Effector memory CD4-positive, alpha-beta T cell (primary cell): ENCODE results near the gene FOXP1.

ENCODE experiments used
- DNase-seq, 3 donors: peaks; one replicate each; pipeline ENCODE4 v3.0.0-alpha.2; 2020
- H3K27ac ChIP-seq: 2 replicates; pipeline ENCODE4 v1.7.0; 2013; ENCODE audit warnings: mild to moderate bottlenecking, low read length, moderate library complexity; ENCODE audit not compliant: insufficient read depth, poor library complexity, severe bottlenecking
- H3K27me3 ChIP-seq: replicated peaks from 2 replicates; pipeline ENCODE4 v1.7.0; 2013; ENCODE audit warnings: mild to moderate bottlenecking, low read length; ENCODE audit not compliant: insufficient read depth, control insufficient read depth, poor library complexity, severe bottlenecking
- H3K36me3 ChIP-seq: 2 replicates; pipeline ENCODE4 v1.7.0; 2013; ENCODE audit warnings: mild to moderate bottlenecking, low read length, moderate library complexity; ENCODE audit not compliant: control insufficient read depth, insufficient read depth
- H3K4me1 ChIP-seq: 2 replicates; pipeline ENCODE4 v1.7.0; 2013; ENCODE audit warnings: low read length, mild to moderate bottlenecking; ENCODE audit not compliant: control insufficient read depth, insufficient read depth, poor library complexity, severe bottlenecking
- H3K4me3 ChIP-seq: 2 replicates; pipeline ENCODE4 v1.7.0; 2013; ENCODE audit warnings: low read length, low read depth, mild to moderate bottlenecking; ENCODE audit not compliant: insufficient read depth, poor library complexity, severe bottlenecking
- H3K9me3 ChIP-seq: 2 replicates; pipeline ENCODE4 v1.7.0; 2013; ENCODE audit warnings: mild to moderate bottlenecking, low read length, moderate library complexity; ENCODE audit not compliant: control insufficient read depth

Gene FOXP1

DNA sequence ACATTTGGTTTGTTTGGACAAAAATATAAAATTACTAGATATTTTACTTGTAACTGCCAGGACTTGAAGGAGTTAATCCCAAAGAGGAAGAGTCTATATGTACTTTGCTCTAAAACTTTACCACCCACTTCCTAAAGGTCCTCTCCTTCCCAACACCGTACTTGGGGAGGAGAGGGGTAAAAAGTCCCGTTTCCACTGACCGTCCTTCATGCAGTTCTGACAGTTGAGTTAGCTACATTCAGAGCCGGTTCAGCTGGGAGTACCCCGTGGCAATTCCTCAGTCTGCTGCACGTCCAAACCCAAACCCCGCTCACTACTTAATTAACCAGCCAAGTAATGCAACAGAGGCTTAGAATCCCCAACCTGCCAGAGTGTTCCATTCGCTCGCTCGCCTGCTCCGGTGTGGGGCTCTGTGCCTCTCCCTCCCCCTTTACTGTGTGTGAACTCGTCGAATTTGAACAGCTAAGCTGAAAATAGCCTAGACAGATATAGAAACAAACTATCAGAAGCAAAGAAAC lies 519.7 kb downstream of the FOXP1 start:
- no peak for DNase-seq

DNA sequence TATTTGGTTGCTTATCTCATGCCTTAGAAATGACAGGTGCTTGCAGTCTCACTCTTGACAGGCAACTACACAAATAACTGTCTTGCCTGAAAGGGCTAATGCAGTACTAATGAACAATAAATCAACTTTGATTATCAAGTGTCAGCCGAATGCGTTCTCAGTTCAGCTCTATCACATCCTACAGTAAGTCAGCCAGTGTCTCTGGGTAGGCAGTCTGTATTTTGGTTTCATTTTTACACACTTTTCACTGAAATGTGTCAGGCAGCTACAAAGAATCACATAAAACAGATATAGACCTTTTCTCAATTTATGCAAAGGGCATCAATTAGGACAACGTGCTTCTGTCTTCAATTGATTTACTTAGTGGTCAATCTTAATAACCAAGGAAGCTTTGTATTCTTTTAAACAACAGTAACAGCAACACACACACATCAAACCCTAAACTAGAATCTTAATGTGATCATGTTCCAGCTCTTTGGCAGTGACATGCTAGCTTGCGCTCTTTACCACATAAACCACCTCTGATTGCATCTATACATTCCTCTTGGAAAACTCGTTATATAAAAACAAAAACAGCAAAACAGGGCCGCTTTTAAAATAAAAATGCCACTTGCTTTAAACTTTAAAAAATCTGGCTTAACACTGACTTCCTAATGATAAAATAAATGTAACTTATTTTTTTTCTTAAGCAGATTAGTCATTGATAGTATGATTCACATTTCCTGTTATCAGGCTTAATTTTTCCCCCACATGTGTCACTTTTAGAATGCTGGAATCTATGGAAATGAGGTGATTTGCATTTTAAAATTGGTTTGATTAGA lies 520.4 kb downstream of the FOXP1 start:
- no peaks in the 10 kb centered on the region for H3K27me3 ChIP-seq
- no peak for DNase-seq
- H3K4me3 ChIP-seq = peak overlapping the region; percentile 72
- no peaks in the 10 kb centered on the region for H3K9me3 ChIP-seq
- H3K36me3 ChIP-seq = no peaks in the 10 kb centered on the region
- H3K27ac ChIP-seq = peak overlapping the region; percentile 96
- H3K4me1 ChIP-seq = peaks cover 53% of the 10 kb centered on the region

More for the DNA sequence above, 519.7 kb downstream of the FOXP1 start:
- Histone ChIP-seq H3K4me3 (peak overlapping the region; percentile 72), H3K27ac (peak overlapping the region; percentile 96), H3K27me3 (no peaks in the 10 kb centered on the region), H3K9me3 (no peaks in the 10 kb centered on the region), H3K36me3 (no peaks in the 10 kb centered on the region), H3K4me1 (peaks cover 51% of the 10 kb centered on the region)

DNA sequence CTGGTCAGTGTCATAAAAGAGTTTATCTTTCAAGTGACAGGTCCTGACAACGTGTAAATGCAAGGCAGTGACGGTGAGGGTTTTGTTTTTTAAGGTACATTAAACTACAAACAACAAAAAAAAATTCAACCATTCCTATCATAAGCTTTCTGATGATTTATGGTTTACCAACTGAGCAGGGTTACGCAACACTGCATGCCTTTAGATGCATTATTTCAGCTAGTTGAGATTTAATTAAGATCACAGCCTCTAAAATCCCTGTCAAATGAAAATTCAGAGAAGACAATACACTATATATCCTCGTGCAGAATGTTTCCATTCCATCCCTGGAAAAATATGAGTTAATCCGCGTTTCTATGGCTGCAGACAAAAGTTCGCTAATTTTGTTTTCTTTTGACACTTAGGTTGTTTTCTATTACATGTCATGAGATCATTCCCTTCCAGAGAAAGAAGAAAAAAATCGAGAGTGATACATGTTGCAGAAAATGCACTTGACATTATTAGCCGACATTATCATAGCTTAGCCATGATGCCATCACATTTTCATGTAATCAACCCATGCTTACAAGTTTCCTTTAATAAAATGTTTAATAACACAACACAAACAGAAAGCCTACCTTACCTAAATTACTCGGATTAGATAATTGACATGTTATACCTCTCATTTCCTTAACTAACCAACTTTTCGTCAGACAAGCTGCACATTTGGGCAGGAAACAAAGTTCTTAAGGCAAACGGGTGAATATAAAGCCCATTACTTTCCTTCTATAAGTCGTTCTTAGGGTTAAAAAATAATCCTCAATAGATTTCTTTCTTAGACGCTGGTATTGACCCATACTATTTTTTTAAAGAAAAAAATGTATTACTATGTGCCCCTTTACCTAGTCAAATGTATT lies 521.2 kb downstream of the FOXP1 start:
- H3K27me3 ChIP-seq = no peaks in the 10 kb centered on the region
- no peaks in the 10 kb centered on the region for H3K36me3 ChIP-seq
- H3K4me3 ChIP-seq = peak overlapping the region; percentile 72
- H3K4me1 ChIP-seq = peaks cover 58% of the 10 kb centered on the region
- no peak for DNase-seq
- H3K27ac ChIP-seq = peak overlapping the region; percentile 96
- H3K9me3 ChIP-seq = no peaks in the 10 kb centered on the region

DNA sequence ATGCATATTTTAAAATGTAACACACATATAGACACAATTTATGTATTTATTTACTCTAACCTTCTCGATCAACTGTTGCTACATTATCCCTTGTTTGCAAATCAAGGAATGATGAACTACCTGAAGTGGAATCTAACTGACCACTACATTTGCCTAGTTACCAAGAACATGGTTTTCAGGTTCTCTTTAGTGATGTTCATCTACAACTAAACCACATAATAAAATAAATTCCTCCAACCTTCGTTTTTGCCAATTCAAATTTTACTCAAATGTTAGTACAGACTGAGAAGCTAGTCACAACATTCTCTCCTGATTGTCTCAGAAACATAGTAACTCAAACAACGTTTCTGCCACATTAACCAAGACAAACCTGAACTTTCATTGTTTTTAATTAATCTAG lies 521.9 kb downstream of the FOXP1 start:
- Histone ChIP-seq H3K9me3 (no peaks in the 10 kb centered on the region), H3K4me3 (peak overlapping the region; percentile 72), H3K27ac (peak overlapping the region; percentile 96), H3K4me1 (peaks cover 58% of the 10 kb centered on the region), H3K36me3 (no peaks in the 10 kb centered on the region), H3K27me3 (no peaks in the 10 kb centered on the region)
- no peak for DNase-seq

DNA sequence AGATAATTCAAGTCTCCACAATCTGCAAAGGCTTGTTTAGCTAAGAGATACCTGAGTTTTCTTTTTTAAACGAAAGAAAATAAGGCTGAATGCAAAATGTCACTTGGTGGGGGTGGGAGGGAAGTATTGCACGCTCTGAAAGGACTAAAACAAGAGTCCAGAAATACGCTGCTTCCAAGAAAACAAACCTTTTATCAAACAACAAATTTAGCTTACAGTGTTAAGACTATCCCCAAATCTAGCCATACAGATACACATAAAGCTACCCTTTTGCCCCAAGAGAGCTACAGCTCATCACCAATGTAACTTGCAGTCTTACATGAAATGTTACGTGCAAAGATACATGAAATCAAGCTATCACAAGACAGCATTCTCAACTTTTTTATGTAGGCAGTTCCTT lies 522.5 kb downstream of the FOXP1 start:
- peaks cover 58% of the 10 kb centered on the region for H3K4me1 ChIP-seq
- H3K9me3 ChIP-seq = no peaks in the 10 kb centered on the region
- no peaks in the 10 kb centered on the region for H3K36me3 ChIP-seq
- peak overlapping the region; percentile 72 for H3K4me3 ChIP-seq
- peak overlapping the region; percentile 96 for H3K27ac ChIP-seq
- H3K27me3 ChIP-seq = no peaks in the 10 kb centered on the region
- DNase-seq = no peak

DNA sequence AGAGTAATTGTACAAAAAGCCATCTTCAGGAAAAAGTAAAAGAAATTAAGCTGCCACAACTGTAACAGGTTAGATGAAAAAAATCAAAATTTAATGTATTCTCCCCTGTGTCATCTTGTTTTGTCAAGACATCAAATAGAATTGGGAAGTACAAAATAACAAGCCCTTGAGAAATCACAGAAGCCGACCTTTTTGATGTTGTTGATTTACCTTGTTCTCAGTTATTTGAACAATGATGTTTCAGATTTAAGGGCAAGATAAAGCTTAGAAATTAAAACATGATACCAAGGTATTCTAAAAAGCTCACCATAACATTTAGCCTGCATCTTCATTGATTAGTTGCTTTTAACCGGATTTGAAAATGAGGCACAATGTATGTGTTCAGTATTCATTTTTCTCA lies 523.0 kb downstream of the FOXP1 start:
- Histone ChIP-seq H3K4me1 (peaks cover 56% of the 10 kb centered on the region), H3K36me3 (no peaks in the 10 kb centered on the region), H3K27me3 (no peaks in the 10 kb centered on the region), H3K9me3 (no peaks in the 10 kb centered on the region), H3K27ac (peak overlapping the region; percentile 96), H3K4me3 (peak overlapping the region; percentile 72)
- no peak for DNase-seq

DNA sequence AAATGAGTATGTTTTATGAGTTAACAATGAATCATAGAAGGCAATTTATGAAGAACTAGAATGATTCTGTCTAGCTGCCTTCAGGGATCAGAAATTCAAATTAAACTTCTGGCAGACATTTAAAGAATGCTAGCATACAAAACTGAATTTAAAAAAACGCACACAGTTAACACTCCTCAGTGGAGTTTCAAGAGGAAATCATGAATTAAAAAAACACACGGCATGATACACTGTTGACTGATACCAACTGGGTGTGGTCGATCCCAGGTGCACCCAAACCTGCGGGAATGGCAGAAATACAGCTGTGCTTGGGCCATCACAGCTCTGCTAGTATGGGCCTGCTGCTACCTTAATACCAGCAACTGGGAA lies 526.0 kb downstream of the FOXP1 start:
- peaks cover under 1% of the 10 kb centered on the region for H3K36me3 ChIP-seq
- no peaks in the 10 kb centered on the region for H3K9me3 ChIP-seq
- H3K27ac ChIP-seq = peak overlapping the region; percentile 54
- DNase-seq = no peak
- peaks cover 65% of the 10 kb centered on the region for H3K4me1 ChIP-seq
- H3K27me3 ChIP-seq = no peaks in the 10 kb centered on the region
- H3K4me3 ChIP-seq = peak overlapping the region; percentile 5

DNA sequence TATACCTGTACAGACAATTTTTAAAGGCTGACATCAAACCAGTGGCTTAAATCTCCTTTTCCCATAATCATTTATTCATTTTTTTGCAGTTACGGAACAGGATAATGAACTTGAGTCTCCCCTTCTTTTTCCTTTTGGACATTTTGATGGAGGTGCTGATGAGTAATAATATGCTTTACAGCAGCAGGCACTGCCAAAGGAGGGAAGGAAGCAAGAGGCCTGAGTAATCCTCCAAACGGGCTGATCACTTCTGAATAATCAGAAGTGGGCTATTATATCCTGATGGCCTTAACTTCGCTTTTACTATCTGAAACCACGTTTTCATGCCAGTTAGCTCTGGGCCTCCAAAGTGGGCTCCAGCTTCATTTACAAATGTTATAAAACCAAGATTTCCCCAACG lies 527.2 kb downstream of the FOXP1 start:
- H3K27ac ChIP-seq = peak overlapping the region; percentile 49
- H3K9me3 ChIP-seq = no peaks in the 10 kb centered on the region
- DNase-seq = no peak
- H3K4me1 ChIP-seq = peaks cover 58% of the 10 kb centered on the region
- no peaks in the 10 kb centered on the region for H3K27me3 ChIP-seq
- H3K36me3 ChIP-seq = peaks cover 12% of the 10 kb centered on the region
- H3K4me3 ChIP-seq = no peak overlapping the region

DNA sequence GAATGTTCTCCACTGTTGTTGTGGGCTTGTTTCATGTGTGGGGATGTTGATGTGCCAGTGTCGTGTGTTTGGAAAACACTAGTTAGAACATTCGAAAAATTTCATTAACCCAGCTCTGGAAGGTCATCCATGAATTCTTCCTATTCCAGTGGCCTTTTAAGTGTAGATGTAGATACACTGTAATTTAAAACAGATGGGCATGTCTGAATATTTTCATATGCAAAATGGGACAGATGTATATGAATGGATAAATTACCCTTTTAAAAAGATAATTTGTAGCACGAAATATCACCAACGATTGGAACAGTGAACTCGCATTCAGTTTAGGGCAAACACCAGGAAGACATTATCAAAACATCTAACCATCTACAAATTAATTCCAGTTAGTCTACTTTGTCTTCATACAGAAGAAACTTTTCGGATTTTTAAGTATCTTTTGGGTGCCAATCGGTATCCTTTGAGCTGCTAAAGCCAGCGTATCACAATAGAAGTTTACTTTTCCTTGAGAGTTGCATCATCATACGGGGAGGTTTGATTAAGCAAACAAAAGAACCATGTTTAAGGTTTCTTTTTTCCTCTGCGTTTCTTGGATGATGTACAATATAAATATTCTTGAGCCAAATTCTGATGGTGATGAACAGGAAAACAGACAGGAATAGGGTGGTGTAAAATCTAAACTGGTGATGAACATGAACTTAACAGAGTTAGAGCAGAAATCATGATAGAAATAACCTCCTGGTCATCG lies 528.1 kb downstream of the FOXP1 start:
- H3K4me3 ChIP-seq = no peak overlapping the region
- no peaks in the 10 kb centered on the region for H3K27me3 ChIP-seq
- peaks cover 61% of the 10 kb centered on the region for H3K4me1 ChIP-seq
- no peaks in the 10 kb centered on the region for H3K9me3 ChIP-seq
- no peak overlapping the region for H3K27ac ChIP-seq
- H3K36me3 ChIP-seq = peaks cover 14% of the 10 kb centered on the region
- DNase-seq = no peak
